GM19452 (cell line): ENCODE measurements around the gene PI4KB.

Experiments
- ATAC-seq: cut with Tn5 transposase; IDR thresholded peaks from one replicate; pipeline ENCODE4 v1.9.1; 2021; ENCODE audit not compliant: unreplicated experiment

PI4KB gene

GRCh38 chr1:151346769-151347522 lies 19.7 kb upstream of the PI4KB start, which contains the start of gene RFX5:
TSS of gene RFX5 (minus strand) at chr1:151347252. CDS start at chr1:151346320, 932 bp downstream.
- peak; percentile 95 for ATAC-seq

DNA sequence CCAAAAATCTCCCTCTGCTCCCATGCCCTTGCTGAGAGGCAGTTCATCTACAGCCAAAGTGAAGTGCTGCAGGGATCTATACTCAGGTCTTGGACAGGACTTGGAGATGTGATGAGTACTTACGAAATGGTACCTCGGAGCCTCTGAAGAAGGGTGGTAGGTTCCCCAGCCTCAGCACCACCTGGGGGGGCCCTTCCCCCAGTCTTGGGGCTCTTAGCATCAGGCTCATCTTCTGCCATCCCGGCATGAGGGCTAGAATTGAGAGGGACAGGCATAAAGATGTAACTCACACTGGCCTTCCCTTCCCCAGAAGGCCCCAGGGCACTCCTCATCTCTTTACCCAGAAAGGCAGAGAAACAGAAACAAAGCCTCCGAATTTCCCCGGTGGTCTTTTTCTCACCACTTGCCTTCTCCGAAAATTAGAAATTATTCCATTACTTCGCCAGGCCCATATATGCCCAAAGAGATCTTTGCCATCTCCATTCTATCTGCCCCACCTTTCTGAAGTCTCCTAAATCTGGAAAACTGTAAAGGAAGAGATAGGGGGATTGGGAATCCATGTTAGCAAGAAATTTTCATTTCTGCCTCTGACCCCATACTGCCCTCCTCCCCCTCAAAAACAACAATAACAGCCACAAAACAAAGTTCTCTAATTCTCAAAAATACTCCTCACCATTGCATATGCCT lies 19.0 kb upstream of the PI4KB start:
- ATAC-seq, result no peak

DNA sequence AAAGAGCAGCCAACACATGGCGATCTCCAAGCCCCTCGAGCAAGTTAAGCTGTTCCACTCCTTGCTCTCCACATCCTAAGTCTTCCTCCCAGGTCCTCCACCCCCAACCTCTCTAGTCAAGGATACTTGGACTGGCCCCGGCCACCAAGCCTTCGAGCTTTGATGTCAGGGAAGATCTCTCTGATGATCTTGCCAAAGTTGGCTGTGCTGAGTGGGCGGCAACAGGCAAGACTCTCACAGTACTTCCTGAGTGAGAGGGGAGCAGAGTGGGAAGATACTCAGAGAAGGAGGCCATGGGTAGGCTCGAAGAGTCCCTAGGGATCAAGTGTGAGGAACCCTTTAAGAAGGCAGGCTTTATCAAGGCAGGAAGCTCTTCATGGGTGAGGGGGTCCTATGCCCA lies 17.1 kb upstream of the PI4KB start:
- no peak for ATAC-seq

- ATAC-seq, result no peak
Observed at GRCh38 chr1:151343587-151343986, 16.4 kb upstream of the PI4KB start.

DNA sequence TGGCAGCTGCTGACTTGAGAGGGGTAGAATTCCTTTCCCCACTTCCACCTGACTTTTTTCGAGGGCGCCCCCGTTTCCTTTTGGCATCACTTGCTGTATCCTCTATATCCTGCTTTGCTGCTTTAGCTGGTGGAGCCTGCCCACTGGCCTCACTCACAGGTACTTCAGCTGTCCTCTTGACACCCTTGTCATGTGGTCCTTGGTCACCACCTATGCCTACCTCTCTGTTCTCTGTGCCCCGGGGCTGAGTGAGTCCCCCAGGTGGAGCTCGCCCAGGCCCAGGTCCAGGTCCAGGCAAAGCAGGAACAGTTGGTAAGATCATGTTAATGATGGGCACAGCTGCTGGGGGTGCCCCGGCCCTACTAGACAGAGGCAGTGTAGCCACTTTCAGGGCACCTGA lies 15.4 kb upstream of the PI4KB start:
- no peak for ATAC-seq

DNA sequence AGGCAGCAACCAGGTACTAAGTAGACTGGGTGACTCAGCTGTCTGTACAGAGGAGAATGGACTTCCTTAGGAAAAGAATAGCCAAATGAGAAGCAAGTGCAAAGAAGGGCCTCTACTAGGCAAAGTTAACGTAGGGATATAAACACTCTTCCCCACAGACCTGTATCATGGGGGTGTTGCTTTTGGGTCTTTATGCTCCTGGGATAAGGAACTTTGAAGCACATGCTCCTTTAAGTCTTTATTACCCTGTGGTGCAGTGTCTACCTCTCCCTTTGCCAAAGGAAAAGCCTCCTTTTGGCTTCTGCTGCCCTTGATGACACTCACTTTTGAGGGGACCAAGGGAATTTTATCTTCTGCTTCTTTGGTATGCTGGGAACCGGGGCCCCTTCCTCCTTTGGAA lies 14.8 kb upstream of the PI4KB start:
- no peak for ATAC-seq

GRCh38 chr1:151340870-151341754 lies 13.9 kb upstream of the PI4KB start:
- ATAC-seq, result peak; percentile 56

DNA sequence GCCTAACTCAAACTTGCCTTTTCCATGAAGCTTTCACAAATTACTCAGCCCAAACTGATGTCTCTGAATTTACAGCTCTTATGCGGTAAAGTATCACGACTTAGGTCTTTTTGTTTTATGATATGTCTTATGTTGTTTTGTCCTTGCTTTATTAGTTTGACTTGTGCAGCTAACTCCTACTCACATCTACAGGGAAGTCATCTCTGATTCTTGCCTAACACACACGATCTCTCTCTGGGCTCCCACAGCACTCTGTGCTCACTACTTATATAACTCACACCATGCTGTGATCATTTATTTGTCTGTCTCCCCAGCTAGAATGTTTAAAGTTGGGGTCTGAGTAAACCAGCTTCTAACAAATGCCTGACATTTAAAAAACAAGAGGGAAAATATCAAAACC lies 9.3 kb upstream of the PI4KB start:
- no peak for ATAC-seq

DNA sequence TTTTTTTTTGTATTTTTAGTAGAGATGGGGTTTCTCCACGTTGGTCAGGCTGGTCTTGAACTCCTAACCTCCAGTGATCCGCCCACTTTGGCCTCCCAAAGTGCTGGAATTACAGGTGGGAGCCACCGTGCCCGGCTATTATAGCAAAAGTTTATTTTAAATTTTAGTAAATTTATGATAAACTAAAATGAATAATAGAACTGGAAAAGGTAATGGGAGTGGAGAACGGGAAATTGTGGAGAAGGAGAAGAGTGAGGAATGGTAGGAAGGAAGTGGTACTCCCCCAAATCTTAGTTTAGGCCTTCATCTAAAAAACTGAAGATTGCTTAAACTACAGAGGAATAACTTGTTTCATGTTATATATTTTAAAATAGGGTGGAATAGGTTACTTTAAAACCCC lies 7.6 kb upstream of the PI4KB start:
- ATAC-seq, result no peak

DNA sequence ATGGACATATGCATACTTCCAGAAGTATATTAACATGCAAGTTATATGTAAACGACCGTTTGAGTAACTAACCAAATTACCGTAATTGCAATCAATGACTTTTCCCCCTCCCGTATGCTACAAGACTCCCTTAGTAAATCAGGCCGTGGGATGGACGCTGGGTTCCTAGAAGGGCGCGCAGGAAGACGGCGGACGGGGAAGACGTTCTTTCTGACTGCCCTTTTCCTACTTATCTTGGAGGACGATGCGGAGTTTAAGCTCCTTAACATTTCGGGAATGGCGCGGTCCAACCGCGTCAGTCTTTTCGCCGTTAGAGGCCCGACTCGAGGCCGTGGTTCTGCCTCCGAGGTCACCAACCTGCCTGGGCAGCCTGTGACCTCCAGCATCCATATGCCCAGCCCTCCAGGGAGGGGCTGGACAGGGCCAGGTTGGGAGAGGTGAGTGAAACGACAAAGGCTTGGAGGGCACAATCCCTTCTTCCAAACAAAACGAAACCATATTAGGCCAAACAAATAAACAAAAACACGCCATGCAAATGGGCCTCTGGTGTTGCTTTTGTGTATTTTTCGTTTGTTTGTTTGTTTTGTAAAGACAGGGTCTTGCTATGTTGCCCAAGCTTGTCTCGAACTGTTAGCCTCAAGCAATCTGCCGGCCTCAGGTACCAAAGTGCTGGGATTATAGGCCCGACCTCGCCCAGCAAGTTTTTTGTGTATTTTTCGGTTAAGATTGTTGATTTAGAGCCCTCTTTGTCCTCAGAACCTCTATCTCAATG lies 873 bp upstream of the PI4KB start:
- ATAC-seq, result peak; percentile 17

DNA sequence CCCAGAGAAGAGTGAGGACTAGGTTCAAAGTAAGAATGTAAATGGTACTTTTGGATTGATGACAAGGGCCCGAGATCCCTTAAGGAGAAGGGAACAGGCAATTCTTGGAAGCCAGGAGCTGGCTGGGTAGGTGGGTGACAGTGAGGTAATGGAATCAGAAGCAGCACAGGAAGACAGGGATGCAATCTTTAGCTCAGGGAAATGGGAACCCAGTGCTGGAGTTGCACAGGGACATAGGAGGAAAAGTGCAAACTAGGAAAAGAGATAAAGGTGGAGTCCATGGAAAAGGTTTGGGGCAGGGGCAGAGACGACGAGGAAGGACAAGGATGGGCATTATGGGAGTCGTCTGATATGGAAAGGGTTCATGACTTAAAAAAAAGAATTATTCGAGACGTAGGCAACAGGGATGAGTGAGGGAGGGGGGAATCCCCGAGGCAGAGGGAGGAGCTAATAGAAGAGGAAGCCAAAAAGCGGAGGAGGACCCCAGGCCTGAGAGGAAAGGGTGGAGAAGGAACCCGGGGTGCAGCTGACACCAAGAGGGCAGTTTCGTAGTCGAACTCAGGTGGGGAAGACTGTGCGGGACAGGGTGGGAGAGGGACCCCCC lies 495 bp downstream of the PI4KB start:
- ATAC-seq, result peak; percentile 48

DNA sequence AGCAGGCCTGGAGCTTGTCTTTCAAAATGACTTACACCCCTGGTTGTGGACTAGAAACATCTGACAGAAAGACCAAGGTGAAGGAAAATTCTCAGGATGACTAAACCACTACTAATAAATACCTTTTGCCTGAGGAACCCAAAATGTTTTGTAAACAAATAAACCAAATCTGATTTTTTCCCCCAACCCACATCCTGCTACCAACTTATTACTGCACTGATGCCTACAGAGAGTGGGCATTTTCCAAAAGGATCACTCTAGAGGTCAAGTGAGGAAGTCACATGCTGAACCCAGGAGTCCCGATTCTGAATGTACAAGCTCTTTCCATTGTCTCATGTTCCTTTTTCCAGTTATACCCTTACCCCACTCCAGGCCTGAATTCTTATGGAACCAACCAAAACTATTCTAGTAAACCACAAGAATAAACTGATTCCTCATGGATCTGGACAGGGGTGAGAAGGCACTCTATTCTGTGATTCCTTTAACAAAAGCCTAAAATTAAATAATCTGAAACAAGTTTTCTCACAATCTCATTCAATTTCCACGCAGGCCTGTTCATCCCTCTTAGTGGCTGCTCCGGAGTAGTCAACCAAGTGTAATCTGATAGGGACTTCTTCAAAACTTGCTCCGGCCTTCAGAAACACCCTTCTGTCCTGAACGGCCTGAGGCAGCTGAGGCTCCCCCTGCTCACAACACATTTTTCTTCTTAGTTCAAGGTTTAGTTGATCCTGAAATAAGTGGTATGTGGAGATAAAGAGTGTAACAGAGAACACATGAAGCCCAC lies 1.4 kb downstream of the PI4KB start:
- ATAC-seq, result no peak

- ATAC-seq, result no peak
Observed at GRCh38 chr1:151325231-151325630, 2.0 kb downstream of the PI4KB start.

GRCh38 chr1:151324390-151324930 lies 2.8 kb downstream of the PI4KB start:
- no peak for ATAC-seq

- ATAC-seq, result no peak
Observed at GRCh38 chr1:151318975-151319374, 8.2 kb downstream of the PI4KB start.

DNA sequence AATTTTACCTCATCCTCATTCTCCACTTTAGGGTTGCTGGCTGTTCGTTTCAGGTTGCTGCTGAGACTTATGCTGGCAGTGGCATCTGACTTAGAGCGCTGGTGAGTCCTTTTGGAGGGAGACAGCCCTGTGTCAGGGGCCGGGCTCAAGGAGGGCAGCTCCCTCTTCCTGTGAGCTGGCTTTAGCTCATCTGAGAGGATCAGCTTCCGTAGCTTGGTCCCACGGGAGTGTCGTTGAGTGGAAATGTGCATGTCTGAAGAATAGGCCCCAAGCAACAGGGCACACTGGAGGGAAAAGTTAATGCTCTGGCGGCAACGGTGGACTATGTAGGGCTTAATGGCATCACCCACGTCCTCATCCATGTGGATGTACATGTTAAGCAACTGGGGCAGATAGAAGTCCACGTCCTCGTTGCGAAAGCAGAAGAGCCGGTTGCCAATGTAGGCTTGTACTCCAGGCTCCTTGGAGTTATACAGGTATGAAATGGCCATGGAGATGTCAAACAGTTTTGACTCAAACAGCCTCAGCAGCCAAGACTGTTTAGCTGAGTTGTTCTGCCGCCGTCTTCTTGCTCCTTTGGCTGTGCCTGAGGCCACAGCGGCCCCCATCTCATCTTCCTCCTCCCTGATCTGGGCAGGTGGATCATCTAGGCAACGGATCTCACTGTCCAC lies 11.5 kb downstream of the PI4KB start:
- no peak for ATAC-seq

DNA sequence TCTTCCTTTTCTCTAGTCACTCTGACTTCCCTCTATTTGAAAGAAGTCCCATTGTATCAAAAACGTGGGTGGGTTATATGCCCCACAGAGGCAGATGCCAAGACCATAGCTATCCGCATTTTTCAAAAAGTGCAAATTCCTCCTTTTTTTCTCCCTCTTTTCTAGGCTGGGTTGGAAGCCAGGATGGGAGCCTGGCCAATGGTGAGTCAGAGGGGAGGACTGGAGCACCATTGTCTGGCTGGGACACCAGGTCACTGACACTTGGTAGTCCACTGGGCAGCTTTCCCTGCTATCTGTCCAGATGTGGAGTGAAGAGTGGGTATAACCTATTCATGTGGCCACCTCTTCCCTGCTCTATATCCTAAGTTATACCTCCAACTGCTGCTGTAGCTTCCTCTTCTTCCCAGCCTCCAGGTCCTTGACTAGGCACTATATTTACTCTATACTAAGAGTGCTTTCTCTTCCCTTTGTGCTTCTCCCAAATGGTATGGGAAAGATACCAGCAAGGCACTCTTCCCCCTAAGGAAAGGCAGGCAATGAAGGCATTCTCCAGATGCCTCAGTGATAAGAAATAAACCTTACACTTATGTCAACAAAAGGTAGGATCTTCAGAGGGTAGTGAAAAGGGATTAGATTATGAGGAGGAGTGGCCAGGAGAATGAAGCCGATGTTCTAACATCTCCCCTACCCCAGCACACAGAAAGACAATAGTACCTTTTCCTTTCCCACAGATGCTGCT lies 12.9 kb downstream of the PI4KB start:
- ATAC-seq, result no peak

DNA sequence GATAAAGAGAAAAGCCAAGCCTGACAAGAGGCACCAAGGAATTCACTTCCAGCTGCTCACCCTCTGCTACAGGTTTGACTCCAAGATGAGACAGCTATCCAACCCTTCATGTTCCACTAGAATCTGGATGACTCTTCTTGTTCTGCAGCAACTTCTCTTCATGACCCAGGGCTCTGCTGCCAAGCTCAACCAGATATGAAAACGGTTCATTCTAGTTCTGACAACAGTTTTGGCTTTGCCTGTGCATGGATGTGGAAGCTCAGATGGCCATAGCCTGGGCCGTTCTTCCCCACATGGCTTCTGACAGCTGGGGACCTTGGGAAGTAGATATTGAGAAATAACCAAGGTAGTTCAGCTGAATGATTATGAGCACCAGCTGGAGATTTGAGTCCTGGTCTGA lies 13.7 kb downstream of the PI4KB start:
- no peak for ATAC-seq
